ENCODE results near the gene LRRTM4. TPM values are rescaled to one million over a fixed set of nuclear protein-coding genes. Genes with fewer than 3 reads are reported as not detected.
A peak's percentile ranks its signal among the peaks of the same experiment; 100 is the strongest.

The LRRTM4 gene
- total RNA-seq, 1 experiment from 2014 or later = 12.0 TPM

DNA sequence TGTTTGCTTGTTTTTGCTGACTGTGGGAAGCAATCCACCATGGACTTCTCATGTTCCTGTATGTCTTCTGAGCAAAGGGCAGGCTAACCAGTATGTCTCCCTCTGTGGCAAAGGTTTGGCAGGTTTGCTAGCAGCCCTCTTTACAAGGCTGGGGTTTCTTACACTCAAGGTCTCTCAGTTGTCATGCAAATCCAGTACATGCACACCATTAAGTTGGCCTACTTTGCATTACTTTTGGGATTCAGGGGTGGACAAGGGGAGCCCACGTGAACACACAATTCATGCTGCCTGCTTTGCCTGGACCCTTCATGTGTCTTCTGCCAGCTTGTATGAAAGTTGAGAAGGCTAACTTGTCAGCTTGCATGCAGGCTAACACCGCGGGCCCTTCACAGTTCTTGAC is 134.9 kb downstream of the LRRTM4 start:
- WGBS (ENCODE audit: extremely low coverage, insufficient read length, low lambda C conversion rate) = no CpG with 5 or more reads among the region's 3 CpGs
- H3K23ac ChIP-seq (ENCODE audit: insufficient read length, low read depth, low read length) = no peak overlapping the region
- H2BK120ac ChIP-seq (ENCODE audit: low read depth, low read length, poor library complexity, severe bottlenecking) = no peak overlapping the region
- H3K27me3 Mint-ChIP-seq (ENCODE audit: low read depth) = no peaks in the 10 kb centered on the region
- no peak overlapping the region for H2BK20ac ChIP-seq (ENCODE audit: low read depth, low read length, poor library complexity, severe bottlenecking)
- peak overlapping the region; percentile 14 for H3K4me2 ChIP-seq (ENCODE audit: insufficient read depth, insufficient read length, low read length)
- no peaks in the 10 kb centered on the region for H3K36me3 Mint-ChIP-seq (ENCODE audit: insufficient read depth in 1 of 3, low read depth in 3 of 3)
- H3K4me3 Mint-ChIP-seq = no peak overlapping the region
- H3K27ac Mint-ChIP-seq = peak overlapping the region in 2 of 3 experiments; percentile 47 to 51; a peak in 2 of 7 replicates
- peak; percentile 58 for DNase-seq
- H3K79me1 ChIP-seq (ENCODE audit: insufficient read depth, low read depth, low read length, poor library complexity, severe bottlenecking) = no peaks in the 10 kb centered on the region
- no peak overlapping the region for H4K5ac ChIP-seq (ENCODE audit: insufficient read length, low read depth, low read length)
- H3K9ac ChIP-seq (ENCODE audit: extremely low read depth, insufficient read length, low read length) = no peak overlapping the region
- H3K56ac ChIP-seq (ENCODE audit: insufficient read length, low read depth, low read length) = no peak overlapping the region
- no peak overlapping the region for H4K91ac ChIP-seq (ENCODE audit: insufficient read length, low read depth, low read length)
- no peak overlapping the region for H4K8ac ChIP-seq (replicated peaks; ENCODE audit: insufficient read length, low read depth, low read length)
- no peak overlapping the region for H3K18ac ChIP-seq (ENCODE audit: insufficient read length, low read depth, low read length)
- TF ChIP-seq, protein P1, sequence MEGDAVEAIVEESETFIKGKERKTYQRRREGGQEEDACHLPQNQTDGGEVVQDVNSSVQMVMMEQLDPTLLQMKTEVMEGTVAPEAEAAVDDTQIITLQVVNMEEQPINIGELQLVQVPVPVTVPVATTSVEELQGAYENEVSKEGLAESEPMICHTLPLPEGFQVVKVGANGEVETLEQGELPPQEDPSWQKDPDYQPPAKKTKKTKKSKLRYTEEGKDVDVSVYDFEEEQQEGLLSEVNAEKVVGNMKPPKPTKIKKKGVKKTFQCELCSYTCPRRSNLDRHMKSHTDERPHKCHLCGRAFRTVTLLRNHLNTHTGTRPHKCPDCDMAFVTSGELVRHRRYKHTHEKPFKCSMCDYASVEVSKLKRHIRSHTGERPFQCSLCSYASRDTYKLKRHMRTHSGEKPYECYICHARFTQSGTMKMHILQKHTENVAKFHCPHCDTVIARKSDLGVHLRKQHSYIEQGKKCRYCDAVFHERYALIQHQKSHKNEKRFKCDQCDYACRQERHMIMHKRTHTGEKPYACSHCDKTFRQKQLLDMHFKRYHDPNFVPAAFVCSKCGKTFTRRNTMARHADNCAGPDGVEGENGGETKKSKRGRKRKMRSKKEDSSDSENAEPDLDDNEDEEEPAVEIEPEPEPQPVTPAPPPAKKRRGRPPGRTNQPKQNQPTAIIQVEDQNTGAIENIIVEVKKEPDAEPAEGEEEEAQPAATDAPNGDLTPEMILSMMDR (conservative IDR thresholded peaks at IDR 0.05) = peak; percentile 13; the same call in 1 of the 3 replicates
- H2AK5ac ChIP-seq (ENCODE audit: insufficient read length, low read length) = no peak overlapping the region
- H3K4me1 ChIP-seq (ENCODE audit: insufficient read depth, low read length) = peaks cover 4% of the 10 kb centered on the region
- H3K27me3 ChIP-seq (ENCODE audit: insufficient read depth, low read length) = no peaks in the 10 kb centered on the region
- H2BK5ac ChIP-seq (ENCODE audit: insufficient read length, low read length) = no peak overlapping the region
- peaks cover 22 to 24% of the 10 kb centered on the region in 2 experiments for H3K4me1 Mint-ChIP-seq
- H3T11ph ChIP-seq (ENCODE audit: low read length) = no peak overlapping the region
- H3K79me2 ChIP-seq (ENCODE audit: insufficient read depth, low read length) = no peaks in the 10 kb centered on the region
- H3K27ac ChIP-seq (ENCODE audit: insufficient read length, low read depth, low read length) = no peak overlapping the region
- H2AFZ ChIP-seq (ENCODE audit: low read length) = no peak overlapping the region
- no peak overlapping the region for H3K4ac ChIP-seq (ENCODE audit: low read depth, low read length)
- H3K14ac ChIP-seq (ENCODE audit: insufficient read depth, low read length) = no peak overlapping the region
- H4K20me1 ChIP-seq (ENCODE audit: control insufficient read depth, insufficient read depth, insufficient read length) = no peaks in the 10 kb centered on the region
- no peak overlapping the region for H2BK15ac ChIP-seq (ENCODE audit: low read depth, low read length)
- no peaks in the 10 kb centered on the region for H3K9me3 ChIP-seq (ENCODE audit: control insufficient read depth, low read depth, low read length)
- H2BK12ac ChIP-seq (ENCODE audit: insufficient read length, low read depth, low read length) = no peak overlapping the region
- no peaks in the 10 kb centered on the region for H3K23me2 ChIP-seq (ENCODE audit: insufficient read length, low read depth, low read length, poor library complexity, severe bottlenecking)
- H3K9me3 Mint-ChIP-seq = no peaks in the 10 kb centered on the region
